ENCODE measurements around the gene ENOX1.

ENOX1 gene

DNA sequence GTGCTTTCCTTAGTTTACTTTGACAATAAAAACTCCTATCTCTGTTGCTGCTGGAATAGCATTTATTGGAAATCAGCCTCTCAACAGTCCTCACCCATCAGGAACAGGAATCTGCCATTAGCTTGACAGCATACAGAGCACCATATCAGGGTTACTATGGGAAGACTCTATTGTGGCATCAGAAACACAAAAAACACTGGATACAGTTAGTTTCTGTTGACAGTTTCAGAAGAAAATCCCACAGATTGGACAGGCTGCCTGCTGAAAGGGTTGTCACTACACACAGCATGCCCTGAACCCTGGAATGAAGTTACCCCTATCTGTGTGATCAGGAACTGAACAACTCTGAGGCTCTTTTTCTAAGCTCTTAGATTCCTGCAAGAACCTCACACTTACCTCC lies 172.7 kb downstream of the ENOX1 start:
- TF ChIP-seq, protein P1, sequence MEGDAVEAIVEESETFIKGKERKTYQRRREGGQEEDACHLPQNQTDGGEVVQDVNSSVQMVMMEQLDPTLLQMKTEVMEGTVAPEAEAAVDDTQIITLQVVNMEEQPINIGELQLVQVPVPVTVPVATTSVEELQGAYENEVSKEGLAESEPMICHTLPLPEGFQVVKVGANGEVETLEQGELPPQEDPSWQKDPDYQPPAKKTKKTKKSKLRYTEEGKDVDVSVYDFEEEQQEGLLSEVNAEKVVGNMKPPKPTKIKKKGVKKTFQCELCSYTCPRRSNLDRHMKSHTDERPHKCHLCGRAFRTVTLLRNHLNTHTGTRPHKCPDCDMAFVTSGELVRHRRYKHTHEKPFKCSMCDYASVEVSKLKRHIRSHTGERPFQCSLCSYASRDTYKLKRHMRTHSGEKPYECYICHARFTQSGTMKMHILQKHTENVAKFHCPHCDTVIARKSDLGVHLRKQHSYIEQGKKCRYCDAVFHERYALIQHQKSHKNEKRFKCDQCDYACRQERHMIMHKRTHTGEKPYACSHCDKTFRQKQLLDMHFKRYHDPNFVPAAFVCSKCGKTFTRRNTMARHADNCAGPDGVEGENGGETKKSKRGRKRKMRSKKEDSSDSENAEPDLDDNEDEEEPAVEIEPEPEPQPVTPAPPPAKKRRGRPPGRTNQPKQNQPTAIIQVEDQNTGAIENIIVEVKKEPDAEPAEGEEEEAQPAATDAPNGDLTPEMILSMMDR (conservative IDR thresholded peaks at IDR 0.05), result no peak
- H3K27ac ChIP-seq, result no peak overlapping the region

DNA sequence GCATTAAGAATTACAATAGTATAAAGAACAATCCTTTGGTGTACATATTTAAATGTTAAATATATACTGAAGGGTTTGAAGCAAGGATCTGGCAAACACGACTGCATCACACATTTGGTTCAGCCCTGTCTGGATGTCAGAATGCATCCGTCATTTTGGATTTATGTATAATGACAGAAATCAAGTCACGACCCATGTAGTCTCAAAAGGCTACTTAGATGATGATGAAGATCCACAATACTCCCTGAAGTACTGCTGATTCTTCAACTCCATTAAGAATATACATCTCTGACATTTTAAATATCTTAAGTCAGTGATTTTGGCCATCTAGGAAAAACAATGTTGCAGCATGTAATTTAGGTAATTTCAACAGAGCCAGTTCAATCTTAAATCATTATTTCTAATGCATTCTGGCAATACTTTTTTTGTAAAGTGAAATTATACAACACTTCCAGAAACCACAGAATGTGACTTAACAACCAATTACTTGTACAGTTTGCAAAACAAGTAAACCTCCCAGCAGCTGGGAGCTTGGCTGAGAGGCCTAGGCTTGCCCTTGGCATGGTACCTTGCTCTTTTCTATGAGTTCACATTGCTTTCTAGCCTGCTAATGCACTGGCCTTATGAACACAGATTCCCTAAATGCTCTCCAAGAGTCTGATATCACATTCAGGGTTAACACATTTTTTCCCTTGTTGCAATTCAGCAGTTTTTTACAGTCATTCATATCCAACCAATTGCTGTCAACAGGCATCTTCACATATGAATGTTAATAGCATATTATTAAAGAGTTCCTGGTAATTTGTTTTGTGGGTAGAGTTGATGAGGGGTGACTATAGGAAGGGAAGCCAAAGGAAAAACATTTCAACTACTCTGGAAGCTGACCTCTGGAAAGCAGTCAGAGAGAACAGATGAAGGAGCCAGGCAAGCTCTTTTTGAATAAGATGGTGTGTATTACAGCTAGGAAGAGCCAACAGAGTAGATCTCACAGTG lies 175.2 kb downstream of the ENOX1 start:
- TF ChIP-seq, protein P1 (conservative IDR thresholded peaks at IDR 0.05), result no peak
- no peak overlapping the region for H3K27ac ChIP-seq

DNA sequence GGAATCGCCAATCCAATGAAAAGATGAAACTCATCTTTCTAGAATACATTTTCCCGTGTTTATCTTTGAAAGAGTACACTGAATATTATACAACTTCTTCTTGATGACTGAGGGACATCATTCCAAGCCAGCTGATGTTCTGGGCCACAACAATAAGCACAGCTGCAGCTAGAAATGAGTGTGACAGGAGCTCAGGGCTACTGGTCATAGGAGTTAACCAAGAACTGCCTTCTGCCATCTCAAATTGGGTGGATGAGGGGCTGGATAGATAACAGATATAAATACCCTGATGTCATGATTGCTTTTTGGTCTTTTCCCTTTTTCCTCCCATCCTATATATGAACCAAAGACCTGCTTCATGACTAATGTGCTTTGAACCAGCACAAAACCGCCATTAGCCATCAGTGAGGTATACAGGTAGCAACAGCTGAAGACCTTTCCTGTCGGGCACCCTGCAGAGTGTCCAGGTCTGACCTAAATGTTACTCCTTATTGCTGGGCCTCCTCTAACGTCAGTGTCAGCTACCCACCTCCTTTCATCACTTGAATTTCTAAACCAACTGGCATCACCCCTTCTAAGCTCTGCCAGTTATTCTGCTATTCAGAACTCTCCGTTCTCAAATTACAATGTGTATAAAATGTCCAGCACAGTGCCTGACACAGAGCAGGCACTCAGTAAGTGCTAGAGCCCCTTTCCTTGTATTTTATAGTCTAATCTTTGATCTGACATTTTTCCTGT lies 178.2 kb downstream of the ENOX1 start:
- TF ChIP-seq, protein P1 (conservative IDR thresholded peaks at IDR 0.05), result no peak
- H3K27ac ChIP-seq, result no peak overlapping the region

DNA sequence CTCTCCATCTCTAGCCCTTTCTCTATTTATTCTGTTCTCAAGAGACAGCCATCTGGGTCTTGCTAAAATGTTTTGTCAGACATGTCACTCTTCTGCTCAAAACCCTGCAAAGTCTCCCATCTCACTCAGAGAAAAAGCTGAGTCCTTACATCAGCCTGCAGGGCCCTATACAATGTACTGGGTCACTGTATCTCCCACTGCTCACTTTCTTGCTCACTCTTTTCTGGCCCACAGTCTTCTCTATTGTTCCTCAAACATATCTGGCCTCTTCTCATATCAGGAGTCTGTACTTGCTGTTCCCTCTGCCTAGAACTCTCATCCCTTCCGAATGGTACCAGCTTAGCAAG lies 189.2 kb downstream of the ENOX1 start:
- H3K27ac ChIP-seq, result no peak overlapping the region; the same call in 1 of the 2 replicates
- TF ChIP-seq, protein P1 (conservative IDR thresholded peaks at IDR 0.05), result no peak

DNA sequence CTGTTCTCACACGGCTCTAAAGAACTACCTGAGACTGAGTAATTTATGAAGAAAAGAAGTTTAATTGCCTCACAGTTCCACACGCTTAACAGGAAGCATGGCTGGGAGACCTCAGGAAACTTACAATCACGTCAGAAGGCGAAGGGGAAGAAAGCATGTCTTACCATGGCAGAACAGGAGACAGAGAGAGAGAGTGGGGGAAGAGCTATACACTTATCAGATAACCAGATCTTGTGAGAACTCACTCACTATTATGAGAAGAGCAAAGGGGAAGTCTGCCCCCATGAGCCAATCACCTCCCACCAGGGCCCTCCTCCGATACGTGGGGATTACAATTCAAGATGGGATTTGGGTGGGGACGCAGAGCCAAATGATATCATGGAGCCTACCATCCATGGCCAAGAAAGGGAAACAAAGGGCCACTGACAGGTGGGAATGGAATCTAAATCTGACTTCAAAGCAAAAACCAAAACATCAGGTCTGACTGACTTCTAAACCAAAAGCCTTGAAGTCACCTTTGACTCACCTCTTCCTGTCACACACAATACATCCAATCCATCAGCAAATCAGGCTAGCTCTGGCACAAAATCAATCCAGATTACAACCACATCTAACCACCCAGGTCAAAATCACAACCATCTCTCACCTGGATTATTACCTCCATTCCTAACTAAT lies 189.7 kb downstream of the ENOX1 start:
- TF ChIP-seq, protein P1 (conservative IDR thresholded peaks at IDR 0.05), result no peak
- no peak overlapping the region for H3K27ac ChIP-seq

DNA sequence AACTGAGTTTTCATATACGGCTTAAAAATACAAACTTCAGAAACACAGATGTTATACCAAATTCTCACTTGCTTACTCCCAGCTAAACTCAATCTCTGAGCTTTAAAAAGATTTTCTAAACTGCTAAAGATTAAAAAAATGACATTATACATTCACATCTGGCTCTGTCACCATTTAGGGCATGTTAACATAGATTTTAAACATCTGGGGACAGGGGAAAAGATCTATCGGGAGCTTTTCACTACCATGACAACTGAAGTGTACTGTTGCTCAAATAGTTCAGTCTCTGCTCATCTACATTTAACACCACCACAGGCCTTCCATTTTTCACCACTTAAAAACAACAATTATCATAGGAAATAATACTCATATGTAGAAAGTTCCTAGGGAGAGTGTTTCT lies 190.8 kb downstream of the ENOX1 start:
- TF ChIP-seq, protein P1 (conservative IDR thresholded peaks at IDR 0.05), result no peak

DNA sequence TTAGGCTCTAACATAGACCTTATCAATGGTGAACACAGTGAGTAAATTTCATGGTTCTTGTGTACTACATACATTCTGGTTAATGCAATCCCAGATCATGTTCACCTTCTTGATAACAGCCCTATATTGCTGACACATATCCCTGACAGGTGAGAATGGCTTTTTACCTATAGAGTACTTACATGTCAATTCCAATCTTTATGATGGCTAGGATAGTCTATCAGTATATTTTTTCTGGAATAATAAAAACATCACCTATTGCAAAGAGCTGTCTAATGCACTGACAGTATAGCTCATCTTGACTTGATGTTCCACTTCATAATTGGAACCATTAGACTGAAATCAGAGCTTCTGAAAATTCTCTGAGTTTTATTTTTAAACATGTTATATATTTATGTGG lies 199.4 kb downstream of the ENOX1 start:
- H3K27ac ChIP-seq, result no peak overlapping the region
- TF ChIP-seq, protein P1 (conservative IDR thresholded peaks at IDR 0.05), result no peak

More for the DNA sequence above, 190.8 kb downstream of the ENOX1 start:
- H3K27ac ChIP-seq, result no peak overlapping the region
